HG03460 (cell line): Measurements from ENCODE around the gene TFAP2E.

Experiments used
- ATAC-seq: cut with Tn5 transposase; IDR thresholded peaks from one replicate; pipeline ENCODE4 v1.9.1; 2021; ENCODE audit not compliant: unreplicated experiment

TFAP2E gene

GRCh38 chr1:35573198-35574124 is at the start of gene TFAP2E:
Gene TFAP2E (plus strand): TSS chr1:35573314. CDS start chr1:35573578, 264 bp downstream.
- ATAC-seq, result no peak

GRCh38 chr1:35524106-35524505 is 49.0 kb upstream of the TFAP2E start:
- ATAC-seq, result no peak

- ATAC-seq, result no peak
Observed at GRCh38 chr1:35530168-35530567, 42.9 kb upstream of the TFAP2E start.

- ATAC-seq, result no peak
Observed at GRCh38 chr1:35530946-35531345, 42.2 kb upstream of the TFAP2E start.

GRCh38 chr1:35531368-35531767 is 41.7 kb upstream of the TFAP2E start:
- ATAC-seq, result no peak

GRCh38 chr1:35532497-35533223 is 40.5 kb upstream of the TFAP2E start:
- no peak for ATAC-seq

GRCh38 chr1:35533586-35533985 is 39.5 kb upstream of the TFAP2E start:
- ATAC-seq, result no peak

- no peak for ATAC-seq
Observed at GRCh38 chr1:35535243-35535642, 37.9 kb upstream of the TFAP2E start.

- ATAC-seq, result no peak
Observed at GRCh38 chr1:35536556-35537162, 36.5 kb upstream of the TFAP2E start.

GRCh38 chr1:35537806-35538205 is 35.3 kb upstream of the TFAP2E start:
- no peak for ATAC-seq

- ATAC-seq, result peak; percentile 45
Observed at GRCh38 chr1:35539073-35539823, 33.9 kb upstream of the TFAP2E start.

GRCh38 chr1:35539824-35540261 is 33.3 kb upstream of the TFAP2E start:
- ATAC-seq, result peak; percentile 37

- ATAC-seq, result no peak
Observed at GRCh38 chr1:35544976-35545375, 28.1 kb upstream of the TFAP2E start.

- no peak for ATAC-seq
Observed at GRCh38 chr1:35546614-35547013, 26.5 kb upstream of the TFAP2E start.

- ATAC-seq, result no peak
Observed at GRCh38 chr1:35553851-35554250, 19.3 kb upstream of the TFAP2E start.

- no peak for ATAC-seq
Observed at GRCh38 chr1:35554266-35555211, 18.6 kb upstream of the TFAP2E start.

- ATAC-seq, result no peak
Observed at GRCh38 chr1:35555212-35555584, 17.9 kb upstream of the TFAP2E start.

- ATAC-seq, result no peak
Observed at GRCh38 chr1:35555601-35556477, 17.3 kb upstream of the TFAP2E start.
